ENCODE results near the gene DPP6.

Gene DPP6

GRCh38 chr7:154744256-154744860, 692.2 kb downstream of the DPP6 start:
- peak; percentile 22 for DNase-seq

- DNase-seq, result no peak
Observed at GRCh38 chr7:154744861-154745258, 692.7 kb downstream of the DPP6 start.

GRCh38 chr7:154746571-154747360, 694.6 kb downstream of the DPP6 start:
- no peak for DNase-seq

- DNase-seq, result no peak
Observed at GRCh38 chr7:154748089-154748786, 696.0 kb downstream of the DPP6 start.

- DNase-seq, result no peak
Observed at GRCh38 chr7:154750353-154750801, 698.2 kb downstream of the DPP6 start.

GRCh38 chr7:154753226-154753625, 701.0 kb downstream of the DPP6 start:
- no peak for DNase-seq

- no peak for DNase-seq
Observed at GRCh38 chr7:154757756-154758155, 705.6 kb downstream of the DPP6 start.

- DNase-seq, result no peak
Observed at GRCh38 chr7:154759989-154760388, 707.8 kb downstream of the DPP6 start.

- no peak for DNase-seq
Observed at GRCh38 chr7:154765118-154765517, 712.9 kb downstream of the DPP6 start.

GRCh38 chr7:154767142-154767541, 714.9 kb downstream of the DPP6 start:
- DNase-seq, result no peak

GRCh38 chr7:154767821-154768415, 715.7 kb downstream of the DPP6 start:
- no peak for DNase-seq

- no peak for DNase-seq
Observed at GRCh38 chr7:154769001-154769400, 716.8 kb downstream of the DPP6 start.

GRCh38 chr7:154769527-154769926, 717.3 kb downstream of the DPP6 start:
- no peak for DNase-seq

- DNase-seq, result no peak
Observed at GRCh38 chr7:154770361-154770760, 718.2 kb downstream of the DPP6 start.

- DNase-seq, result no peak
Observed at GRCh38 chr7:154770962-154771361, 718.8 kb downstream of the DPP6 start.

GRCh38 chr7:154774303-154774969, 722.2 kb downstream of the DPP6 start:
- no peak for DNase-seq

GRCh38 chr7:154775681-154776080, 723.5 kb downstream of the DPP6 start:
- DNase-seq, result no peak

- no peak for DNase-seq
Observed at GRCh38 chr7:154776350-154776749, 724.2 kb downstream of the DPP6 start.

GRCh38 chr7:154777023-154777422, 724.8 kb downstream of the DPP6 start:
- DNase-seq, result no peak

GRCh38 chr7:154777489-154777888, 725.3 kb downstream of the DPP6 start:
- no peak for DNase-seq

GRCh38 chr7:154777908-154778307, 725.7 kb downstream of the DPP6 start:
- no peak for DNase-seq

GRCh38 chr7:154781369-154782303, 729.4 kb downstream of the DPP6 start:
- no peak for DNase-seq

All from suppressor macrophage treated with lipopolysaccharide for 4 hours (primary cell).